Stimulated activated CD4-positive, alpha-beta T cell treated with anti-CD3 and anti-CD28 coated beads, Interleukin-1b, Interleukin-23, amount 100 ng/mL, for 1 hour (primary cell): Measurements from ENCODE around the gene DNAH7.
"Not testable (repeated sequence)": the region's sequence is repeated elsewhere in the genome, so short reads cannot be mapped to it uniquely, and the experiment has no call there.

Experiments
- DNase-seq, 2 donors: peaks; one replicate each; pipeline ENCODE4 v3.0.0-alpha.2; 2020; ENCODE audit warnings: low read depth in 2 of 2

Gene DNAH7

DNA sequence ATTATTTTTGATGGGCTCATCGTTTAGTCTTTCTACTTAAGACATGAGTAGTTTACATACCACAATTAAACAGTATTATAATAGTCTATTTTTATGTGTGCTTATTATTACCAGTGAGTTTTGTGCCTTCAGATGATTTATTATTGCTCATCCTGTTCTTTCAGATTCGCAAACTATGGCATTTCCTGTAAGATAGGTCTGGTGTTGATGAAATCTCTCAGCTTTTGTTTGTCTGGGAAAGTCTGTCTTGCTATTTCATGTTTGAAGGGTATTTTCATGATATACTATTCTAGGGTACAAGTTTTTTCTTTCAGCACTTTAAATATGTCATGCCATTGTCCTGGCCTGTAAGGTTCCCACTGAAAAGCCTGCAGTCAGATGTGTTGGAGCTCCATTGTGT, 101.3 kb downstream of the DNAH7 start:
- DNase-seq = no peak

DNA sequence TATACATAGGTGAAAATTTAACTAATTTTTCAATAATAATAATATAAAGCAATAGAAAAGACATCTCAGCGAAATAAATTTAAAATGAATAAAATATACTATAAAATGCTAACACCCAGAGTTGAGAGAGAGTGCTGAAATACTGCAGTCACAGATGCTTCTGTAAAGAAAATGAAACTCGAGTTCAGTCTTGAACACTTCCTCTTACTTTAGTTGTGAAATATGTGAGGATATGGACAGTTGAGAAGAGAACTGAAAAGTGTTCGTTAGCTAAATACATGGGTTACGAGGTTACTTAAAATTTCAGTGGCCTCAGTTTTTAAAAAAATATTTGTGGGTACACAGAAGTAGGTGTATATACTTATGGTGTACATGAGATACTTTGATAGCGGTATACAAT, 106.8 kb downstream of the DNAH7 start:
- DNase-seq = no peak

DNA sequence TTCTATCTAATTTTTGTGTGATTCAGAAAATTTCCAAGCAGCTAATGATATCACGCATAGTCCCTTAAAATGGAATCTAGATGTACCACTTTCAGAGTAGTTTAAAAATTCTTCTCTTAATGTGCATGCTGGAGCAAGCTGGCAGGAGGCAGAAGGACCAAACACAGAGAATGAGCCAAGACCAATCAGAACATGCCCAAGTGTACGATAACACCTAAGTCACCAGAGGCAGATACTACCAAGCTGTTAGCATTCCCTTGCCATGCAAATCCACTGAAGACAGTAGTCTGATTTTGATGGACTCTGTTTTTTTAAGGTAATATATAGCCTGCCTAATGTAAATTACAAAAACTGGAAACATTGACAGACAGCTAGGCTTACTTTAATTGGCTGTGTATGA, 109.3 kb downstream of the DNAH7 start:
- DNase-seq = no peak

DNA sequence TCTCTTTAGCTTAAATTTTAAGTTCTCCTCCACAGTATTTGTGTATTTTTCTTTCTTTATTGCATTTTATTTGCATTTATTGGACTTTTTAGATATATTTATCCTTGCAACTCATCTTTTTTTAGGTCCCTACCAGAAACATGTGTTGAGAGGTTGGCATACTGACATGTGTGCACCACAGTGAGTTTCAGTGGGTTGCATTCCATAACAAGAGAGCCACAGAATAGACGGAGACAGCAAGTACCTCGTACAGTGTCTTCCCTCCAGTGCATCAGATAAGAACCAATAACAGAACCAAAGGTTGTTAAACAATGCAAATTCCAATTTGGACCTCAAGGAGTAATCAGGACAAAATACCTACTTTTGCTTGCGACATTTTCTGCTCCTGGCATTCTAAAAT, 111.9 kb downstream of the DNAH7 start:
- no peak for DNase-seq

DNA sequence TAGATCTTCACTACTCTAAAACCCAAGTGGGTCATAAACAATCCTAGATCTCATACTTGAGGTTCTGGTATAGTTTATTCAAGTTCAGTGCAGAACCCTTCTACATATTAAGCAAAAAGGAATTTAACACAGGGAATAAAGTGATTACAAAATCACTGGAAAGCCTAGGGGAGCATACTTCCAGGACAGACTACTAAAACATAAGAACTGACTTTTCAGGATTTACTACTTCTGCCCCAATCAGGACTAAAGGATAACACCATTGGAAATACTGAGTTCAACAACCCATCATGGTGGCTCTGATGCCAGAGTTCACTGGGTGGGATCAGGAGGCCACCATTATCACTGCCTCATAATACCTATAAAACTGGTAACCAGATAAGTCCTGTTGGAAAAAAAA, 123.6 kb downstream of the DNAH7 start:
- no peak for DNase-seq

DNA sequence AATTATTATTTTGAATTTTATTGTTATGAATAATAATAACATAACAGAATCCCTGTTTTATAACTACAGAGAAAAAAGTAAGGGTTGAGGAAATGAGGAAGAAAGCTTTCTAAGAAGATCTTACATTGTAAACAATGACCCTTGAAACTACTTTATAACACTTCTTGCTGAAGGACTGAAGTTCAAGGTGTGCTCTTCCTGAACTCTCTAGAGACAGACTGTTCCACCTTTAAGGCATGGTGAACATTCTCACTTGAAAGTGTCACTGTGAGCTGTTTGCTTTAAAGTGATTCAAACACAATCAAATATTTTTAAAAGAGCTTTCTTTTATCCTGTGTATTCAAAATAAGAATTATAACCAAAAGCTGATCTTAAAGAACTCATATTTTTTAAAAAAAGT, 131.5 kb downstream of the DNAH7 start:
- no peak for DNase-seq

DNA sequence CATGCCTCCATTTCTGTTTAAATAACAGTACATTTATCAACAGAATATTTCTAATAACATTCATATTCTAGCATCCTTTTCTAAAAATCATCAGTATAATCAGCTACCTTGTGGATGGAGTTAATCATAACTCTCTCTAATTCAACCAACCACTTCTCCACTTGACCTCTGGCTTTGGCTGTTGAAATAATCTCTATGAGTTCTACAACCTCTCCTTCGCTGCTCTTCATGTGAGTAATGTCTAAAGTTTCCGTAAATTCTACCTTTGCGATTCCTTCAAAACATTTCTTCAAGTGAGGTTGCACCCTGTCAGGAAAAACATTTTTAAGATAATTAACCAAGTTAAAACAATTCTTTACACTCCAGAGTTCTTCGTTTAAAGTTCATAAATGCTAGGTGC, 134.2 kb downstream of the DNAH7 start:
- no peak for DNase-seq

DNA sequence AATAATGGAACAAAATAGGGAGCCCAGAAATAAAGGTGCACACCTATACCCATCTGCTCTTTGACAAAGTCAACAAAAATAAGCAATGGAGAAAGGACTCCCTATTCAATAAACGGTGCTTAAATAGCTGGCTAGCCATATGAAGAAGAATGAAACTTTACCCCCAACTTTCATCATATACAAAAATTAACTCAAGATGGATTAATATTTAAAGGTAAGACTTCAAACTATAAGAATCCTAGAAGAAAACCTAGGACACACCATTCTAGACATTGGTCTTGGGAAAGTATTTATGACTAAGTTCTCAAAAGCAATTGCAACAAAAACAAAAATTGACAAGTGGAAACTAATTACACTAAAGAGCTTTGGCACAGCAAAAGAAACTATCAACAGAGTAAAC, 139.1 kb downstream of the DNAH7 start:
- no peak for DNase-seq

DNA sequence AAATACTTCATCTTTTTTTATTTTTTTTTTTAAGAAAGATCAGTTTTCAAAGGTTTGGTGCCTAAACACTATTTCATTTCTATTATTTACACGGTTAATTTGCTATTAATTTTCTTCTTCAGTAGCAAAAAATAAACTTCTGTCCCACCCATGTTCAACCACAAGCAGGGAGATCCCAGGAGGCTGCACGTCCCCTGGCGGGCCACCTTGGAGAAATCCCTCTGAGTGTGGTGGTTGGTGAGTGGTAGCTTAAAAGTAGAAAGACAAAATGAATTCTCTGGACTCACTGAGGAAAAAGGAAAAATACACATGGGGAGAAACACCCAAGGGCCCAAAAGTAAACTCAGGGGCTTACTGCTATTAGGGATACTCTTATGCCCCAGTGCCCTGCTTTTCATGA, 143.5 kb downstream of the DNAH7 start:
- DNase-seq = no peak

DNA sequence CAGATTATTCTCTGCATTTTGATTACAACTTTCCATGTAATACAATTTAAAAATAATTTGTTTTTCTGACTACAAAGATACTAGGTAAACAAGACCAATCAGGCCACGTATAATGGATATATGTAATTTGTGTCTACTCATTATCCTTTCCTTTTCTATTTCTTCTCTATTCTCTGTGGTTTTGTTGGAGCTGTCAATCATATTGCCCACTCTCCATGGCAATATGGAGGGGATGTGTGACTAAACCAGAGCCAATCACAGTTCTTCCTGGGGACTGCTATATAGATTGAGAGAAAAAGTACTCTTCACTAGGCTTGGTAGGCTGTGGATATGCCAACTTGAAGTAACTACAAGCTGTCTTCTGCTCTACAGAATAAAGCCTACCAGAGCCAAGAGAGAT, 144.7 kb downstream of the DNAH7 start:
- DNase-seq = no peak

DNA sequence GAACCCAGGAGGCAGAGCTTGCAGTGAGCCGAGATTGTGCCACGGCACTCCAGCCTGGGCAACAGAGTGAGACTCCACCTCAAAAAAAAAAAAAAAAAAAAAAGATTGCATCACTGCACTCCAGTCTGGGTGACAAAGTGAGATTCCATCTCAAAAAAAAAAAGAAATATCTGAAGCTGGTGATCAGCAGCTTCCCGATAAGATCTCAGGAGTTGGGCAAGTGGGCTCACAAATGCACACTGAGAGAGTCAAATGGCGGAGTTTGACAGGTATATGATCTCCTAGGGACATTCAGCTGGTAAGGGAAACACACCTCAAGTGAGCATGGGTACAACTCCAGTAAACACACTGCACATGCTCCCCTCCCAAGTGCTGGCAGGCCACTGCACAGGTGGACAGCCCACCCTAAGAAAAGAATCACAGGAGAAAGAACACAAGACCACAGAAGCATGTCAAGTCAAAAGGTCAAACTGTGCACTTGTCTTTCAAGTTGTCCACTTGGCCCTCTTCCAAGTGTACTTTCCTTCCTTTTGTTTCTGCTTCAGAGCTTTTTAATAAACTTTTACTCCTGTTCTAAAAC, 151.5 kb downstream of the DNAH7 start:
- DNase-seq = not testable (repeated sequence)

DNA sequence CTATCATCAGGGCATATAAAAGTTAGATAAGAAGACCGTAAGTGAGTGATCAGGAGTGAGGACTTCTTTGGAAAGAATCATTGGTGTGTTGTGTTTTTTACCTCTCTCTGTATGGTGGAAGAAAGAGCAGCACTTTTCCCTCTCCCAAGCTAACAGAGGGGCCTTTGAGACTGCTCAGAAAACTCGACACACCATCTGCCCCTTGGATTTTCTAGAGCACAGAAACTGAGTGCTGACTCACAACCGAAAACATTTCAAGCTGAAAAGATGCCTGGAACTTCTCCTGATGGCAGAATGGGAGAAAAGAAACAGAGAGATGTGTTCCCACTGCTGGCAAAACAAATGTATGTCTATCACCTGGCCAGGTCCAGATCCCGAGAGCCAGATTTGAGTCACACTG, 156.6 kb downstream of the DNAH7 start:
- DNase-seq = no peak

DNA sequence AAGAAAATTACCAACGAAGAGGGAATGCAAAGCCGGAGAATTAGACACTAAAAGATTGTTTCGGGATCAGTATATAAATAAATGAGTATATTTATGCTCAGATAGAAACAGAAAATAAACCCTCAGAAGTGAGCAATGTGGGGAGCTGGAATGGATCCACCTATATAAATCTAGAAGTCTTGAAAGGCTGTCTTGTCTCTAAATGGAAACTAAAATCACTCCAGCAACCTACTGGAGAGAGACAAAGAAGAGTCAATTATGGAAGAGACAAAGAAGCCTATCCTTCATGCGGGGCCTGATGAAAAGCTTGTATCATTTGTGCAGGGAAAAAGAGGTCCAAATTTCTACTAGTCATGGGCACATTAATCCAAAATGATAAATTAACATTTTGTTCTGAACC, 158.1 kb downstream of the DNAH7 start:
- DNase-seq = no peak

DNA sequence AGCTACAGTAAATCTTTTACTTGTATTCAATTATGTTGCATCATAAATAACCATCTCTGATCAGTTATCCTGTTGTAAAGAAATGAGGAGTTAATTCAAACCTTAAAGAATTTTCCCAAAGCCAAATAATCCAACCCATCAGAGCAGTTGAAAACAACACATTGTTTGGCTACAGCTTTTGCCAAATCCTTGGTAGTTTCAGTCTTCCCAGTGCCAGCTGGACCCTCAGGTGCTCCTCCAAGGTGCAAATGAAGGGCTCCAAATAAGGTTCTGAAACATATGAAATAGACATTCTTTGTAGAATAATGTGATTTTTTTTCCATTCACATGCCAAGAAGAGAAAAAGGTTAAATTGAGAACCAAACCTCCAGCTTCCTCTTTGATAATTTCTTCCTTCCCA, 158.7 kb downstream of the DNAH7 start:
- no peak for DNase-seq

DNA sequence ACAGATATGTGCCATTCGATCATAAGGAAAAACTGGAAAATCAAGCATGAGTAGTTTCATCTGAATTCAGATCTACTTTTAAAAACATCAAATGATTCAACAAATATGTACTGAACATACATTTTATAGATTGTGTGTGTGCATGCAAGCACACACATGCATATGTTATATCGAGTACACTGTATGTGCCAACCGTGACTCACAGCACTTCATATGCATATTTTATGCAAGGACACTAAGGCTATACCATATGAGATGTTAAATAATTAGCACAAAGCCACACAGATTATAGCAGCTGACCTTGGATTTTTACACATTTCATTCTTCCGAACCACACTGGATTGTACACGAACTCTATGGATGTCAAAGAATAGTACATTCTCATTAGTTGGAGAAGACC, 161.2 kb downstream of the DNAH7 start:
- no peak for DNase-seq

DNA sequence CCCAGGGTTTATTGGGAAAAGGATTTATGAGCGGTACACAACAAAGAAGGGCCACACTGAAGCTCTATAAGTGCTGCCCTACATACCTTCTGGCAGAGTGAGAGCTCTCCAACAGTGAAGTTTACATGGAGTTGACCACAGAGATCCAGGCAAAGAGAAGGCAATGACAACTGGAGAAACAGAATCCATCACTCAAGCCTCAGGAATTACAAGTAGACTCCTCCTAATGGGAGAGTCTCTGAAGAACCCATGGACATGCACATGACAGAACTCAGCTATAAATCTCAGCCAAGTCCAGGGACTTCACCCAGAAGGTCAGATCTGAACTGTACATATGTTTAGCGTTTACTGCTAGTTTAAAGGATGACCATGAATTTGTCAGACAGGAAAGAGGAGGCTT, 164.7 kb downstream of the DNAH7 start:
- no peak for DNase-seq

DNA sequence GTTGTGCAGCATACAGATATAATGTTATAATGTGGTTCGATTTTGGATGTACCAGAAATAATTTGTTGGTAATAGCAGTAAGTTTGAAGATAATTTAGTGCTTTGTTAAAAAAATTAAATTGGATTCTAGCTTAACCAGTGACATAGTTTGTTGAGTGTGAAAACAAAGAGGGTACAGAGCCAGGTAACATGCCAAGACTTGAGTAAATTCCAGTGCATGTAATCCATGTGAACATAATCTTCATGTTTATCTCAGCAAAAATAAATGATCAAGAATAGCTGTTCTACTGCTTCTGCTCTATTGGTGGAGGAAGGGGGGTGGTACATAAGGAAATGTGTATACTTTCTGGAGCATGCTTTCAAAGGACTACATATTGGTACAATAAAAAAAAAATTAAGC, 165.8 kb downstream of the DNAH7 start:
- DNase-seq = no peak

DNA sequence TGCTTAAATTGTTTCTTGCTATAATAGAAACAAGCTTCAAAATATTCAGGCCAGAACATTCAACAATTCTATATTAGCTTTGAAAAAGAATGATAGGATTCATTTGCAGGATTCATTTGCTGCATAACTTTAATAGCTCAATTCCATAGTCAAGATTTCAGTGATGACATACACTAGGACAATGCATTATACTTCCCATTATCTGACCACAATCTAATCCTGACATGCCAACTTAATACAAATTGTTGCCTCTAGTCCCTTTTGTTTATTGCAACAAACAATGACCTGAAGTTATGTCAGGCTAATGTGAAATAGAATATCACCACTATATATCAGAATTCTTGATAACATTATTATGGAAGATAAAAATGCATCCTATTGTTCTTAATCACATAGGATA, 169.4 kb downstream of the DNAH7 start:
- DNase-seq = no peak

DNA sequence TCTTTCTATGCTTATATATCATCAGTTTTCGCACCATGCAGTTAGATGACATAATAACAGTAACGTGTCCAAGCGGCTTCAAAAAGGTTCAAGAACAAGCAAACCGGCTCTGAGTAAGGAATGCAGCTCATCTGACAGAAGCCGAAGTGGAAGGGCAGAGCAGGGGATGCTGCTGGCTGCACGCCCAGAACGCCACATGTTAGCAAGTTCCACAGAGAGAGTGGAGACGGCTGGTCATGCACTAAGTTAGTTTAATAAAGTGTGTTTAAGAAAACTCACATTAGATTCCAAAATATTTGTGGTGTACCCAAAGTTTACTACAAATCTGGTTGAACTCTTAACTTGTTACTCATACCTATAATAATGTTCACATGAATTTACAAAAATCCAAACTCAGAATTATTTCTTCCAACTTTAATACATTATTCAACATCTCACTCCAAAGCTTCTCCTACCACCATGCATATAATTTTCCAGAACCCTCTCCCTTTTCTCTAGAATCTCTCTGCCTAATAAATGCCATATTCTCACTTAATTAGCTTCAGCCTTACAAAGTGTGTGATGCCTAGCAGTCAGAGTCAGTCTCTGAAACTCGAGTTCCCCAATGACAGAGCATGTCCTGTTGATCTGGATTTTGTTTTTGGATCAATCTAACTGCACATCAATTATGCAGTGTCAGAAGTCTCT, 170.0 kb downstream of the DNAH7 start:
- DNase-seq = no peak

DNA sequence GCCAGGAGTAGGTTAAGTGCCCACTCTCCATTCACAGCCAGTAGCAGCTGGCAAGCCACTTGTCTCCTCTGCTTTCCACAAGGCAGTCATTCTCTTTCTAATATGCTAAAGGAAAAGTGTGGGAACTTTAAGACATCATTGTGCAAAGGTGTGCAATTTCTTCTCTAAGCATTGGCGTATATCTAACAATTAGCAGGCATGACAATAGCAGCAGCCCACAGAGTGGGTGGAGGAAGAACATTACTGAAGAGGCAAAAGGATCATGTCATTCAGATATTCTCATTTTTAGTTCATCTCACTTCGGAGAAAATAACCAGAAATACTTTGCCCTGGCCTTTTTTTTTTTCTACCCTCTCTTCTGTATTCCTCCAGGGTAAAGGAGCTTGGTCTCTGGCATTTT, 177.6 kb downstream of the DNAH7 start:
- no peak for DNase-seq

DNA sequence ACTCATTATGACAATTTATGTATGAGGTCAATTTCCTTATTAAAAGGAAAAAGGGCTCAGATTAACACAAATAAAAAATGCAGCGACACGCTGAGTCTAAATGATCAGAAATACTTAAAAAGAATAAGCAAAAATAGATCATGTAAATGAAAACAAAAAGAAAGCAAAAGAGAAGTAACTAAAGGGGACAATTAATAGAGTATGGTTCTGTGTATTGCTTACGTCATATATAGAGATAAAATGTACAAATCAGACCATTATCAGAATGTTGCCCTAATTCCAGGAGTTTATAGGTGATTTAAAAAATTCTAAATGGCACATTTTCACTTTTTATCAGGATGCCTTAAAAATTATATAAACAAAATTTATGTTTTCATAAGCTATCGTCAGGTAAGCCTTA, 189.5 kb downstream of the DNAH7 start:
- DNase-seq = no peak

DNA sequence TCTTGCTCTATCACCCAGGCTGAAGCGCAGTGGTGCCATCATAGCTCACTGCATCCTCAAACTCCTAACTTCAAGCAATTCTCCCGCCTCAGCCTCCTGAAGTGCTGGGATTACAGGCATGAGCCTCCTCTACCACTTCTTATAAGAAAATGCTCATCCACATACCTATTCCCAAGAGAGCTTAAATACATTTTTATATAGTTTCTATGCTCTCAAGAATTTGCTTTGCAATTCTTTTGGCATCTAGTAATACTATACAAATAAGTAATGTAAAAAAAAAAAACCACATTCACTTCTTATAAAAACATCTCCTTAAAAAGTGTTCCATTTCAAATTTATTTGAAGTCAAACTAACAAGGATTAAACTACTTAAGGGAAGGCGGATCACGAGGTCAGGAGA, 197.3 kb downstream of the DNAH7 start:
- DNase-seq = no peak

DNA sequence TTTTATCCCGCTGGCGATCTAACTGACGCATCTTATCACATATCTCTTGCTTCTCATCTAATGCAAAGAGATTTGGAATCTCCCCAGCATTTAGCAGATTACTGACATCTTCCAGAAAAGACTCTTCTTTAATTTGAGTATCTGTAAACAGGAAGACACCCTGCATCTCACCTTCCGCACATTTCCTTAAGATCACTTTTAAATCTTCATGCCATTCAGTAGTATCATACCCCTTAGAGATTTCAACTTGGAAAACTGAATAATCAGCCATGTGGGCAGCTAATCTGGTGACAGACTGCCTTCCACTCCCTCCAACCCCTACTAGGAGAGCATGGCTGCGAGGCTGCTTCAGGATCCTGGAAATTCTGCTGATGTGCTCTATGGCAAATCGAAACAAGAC, 204.3 kb downstream of the DNAH7 start:
- DNase-seq = no peak

DNA sequence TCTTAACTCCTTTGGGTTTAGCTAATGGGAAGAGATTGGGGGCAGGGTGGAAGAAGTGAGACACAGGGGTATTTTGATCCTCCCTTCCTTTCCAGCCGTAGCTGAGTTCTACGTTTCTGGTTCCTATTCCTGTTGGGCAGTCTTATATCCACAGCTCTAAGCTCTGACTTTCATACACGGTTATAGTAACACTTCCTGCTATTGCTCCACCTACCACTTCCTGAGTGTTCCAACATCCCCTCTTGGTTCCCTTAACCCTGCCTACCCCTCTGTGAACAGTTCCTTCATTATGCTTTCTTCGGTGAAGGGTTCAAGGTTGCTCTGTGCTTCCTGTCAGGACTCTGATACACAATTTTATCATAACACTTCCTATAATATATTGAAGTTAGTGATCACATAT, 205.1 kb downstream of the DNAH7 start:
- no peak for DNase-seq
